ENCODE measurements around the gene SLC9A8. TPM values are rescaled to one million over a fixed set of nuclear protein-coding genes. Genes with fewer than 3 reads are reported as not detected.

SLC9A8 gene
- total RNA-seq, 4 donors from 2014 or later: 9.0 to 31.0 (median 16.6) TPM

DNA sequence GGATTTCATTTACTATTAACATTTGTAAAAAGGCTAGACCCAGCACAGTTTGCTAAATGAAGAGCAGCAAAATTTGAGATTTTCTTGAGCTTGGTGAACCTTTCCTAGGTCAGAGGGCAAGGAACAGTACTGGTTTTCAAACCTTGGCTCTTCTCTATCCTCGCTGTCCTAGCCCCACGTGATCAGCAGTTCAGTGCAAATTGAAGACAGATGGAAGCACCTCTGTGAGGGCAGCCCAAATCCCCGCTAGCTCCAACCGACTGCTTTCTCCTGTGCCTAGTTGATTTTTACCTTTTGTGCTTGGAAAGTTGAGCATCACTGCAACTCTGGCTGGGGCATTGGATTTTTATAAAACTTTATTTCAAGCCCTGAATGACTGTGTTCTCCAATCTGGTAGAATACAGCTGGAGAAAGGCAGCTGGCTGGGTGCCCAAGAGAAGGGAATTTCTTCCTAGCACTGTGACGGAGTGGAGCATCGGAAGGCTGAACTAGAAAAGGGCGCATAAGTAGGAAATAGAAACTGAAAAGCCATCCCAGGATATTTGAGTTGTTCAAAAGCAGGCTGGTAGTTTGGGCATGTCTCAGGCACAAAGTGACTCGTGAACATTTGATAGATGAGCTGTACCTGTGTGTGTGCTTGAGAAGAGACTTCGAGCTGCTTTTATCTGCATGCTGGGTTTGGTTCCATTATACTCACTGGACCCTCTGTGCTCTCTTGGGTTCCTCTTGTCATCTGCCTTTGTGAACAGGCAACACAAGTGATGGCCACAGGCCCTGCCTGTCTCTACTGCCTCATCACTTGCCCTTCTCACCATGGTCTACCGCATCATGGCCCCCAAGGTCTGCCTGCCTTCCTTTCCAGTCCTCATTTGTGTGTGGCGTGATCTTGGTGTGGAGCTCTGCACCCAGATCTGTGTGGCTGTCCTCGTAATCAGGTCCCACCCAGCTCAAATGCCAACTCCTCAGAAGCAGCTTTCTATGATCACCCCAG, 125.8 kb downstream of the SLC9A8 start:
- H3K27me3 ChIP-seq: no peaks in the 10 kb centered on the region
- H3K9me3 ChIP-seq: no peaks in the 10 kb centered on the region
- peaks cover 20 to 48% (median 30%) of the 10 kb centered on the region in 4 donors for H3K4me1 ChIP-seq
- WGBS, 2 donors (ENCODE audit: low coverage in 1 of 2): 53 to 54% methylated on average over 9 to 12 of the region's 12 CpGs
- peaks cover 0 to 21% (median 8%) of the 10 kb centered on the region in 4 donors for H3K36me3 ChIP-seq
- intact Hi-C loops (cut with DNase I; ENCODE audit: low total_unique reads) (no loop called here), in situ Hi-C loops (cut with MboI; ENCODE audit: low pct_ligation_motif_present in 1 of 4, low pct_unique_long_range_greater_than_20kb in 1 of 4, low sequenced_read_pairs in 3 of 4) (no loop called here)
- DNase-seq: peak; percentile 57
- peak overlapping the region in 2 of 4 donors; percentile 76 to 98 for H3K4me3 ChIP-seq
- peak overlapping the region; percentile 92 to 97 (median 96) for H3K27ac ChIP-seq
- TF ChIP-seq POLR2A (IDR thresholded peaks at IDR 0.05) (no peak), EP300 (IDR thresholded peaks at IDR 0.05; ENCODE audit: low read depth) (no peak), POLR2AphosphoS5 (IDR thresholded peaks at IDR 0.05) (no peak)
- TF ChIP-seq, protein P1, sequence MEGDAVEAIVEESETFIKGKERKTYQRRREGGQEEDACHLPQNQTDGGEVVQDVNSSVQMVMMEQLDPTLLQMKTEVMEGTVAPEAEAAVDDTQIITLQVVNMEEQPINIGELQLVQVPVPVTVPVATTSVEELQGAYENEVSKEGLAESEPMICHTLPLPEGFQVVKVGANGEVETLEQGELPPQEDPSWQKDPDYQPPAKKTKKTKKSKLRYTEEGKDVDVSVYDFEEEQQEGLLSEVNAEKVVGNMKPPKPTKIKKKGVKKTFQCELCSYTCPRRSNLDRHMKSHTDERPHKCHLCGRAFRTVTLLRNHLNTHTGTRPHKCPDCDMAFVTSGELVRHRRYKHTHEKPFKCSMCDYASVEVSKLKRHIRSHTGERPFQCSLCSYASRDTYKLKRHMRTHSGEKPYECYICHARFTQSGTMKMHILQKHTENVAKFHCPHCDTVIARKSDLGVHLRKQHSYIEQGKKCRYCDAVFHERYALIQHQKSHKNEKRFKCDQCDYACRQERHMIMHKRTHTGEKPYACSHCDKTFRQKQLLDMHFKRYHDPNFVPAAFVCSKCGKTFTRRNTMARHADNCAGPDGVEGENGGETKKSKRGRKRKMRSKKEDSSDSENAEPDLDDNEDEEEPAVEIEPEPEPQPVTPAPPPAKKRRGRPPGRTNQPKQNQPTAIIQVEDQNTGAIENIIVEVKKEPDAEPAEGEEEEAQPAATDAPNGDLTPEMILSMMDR (IDR thresholded peaks at IDR 0.05): no peak

DNA sequence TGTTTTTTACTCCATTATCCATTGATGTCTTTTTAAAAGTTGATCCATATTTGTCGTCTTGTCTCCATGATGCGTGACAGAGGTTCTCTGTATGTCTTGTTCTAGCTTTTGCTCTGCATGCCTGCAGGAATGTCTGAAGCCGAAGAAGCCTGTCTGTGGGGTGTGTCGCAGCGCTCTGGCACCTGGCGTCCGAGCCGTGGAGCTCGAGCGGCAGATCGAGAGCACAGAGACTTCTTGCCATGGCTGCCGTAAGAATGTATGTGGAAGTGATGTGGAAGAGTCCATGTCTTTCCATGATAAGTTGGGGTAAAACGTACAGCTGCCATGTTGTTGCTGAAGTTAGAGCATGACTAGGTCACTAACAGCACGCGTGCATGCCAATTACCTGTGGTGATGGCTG, 128.8 kb downstream of the SLC9A8 start:
- no peaks in the 10 kb centered on the region for H3K9me3 ChIP-seq
- H3K27ac ChIP-seq: no peak overlapping the region
- no peak for TF ChIP-seq EP300 (IDR thresholded peaks at IDR 0.05; ENCODE audit: low read depth)
- no peak for TF ChIP-seq POLR2A (IDR thresholded peaks at IDR 0.05)
- TF ChIP-seq POLR2AphosphoS5 (IDR thresholded peaks at IDR 0.05): no peak
- TF ChIP-seq, protein P1 (IDR thresholded peaks at IDR 0.05): no peak
- peaks cover 22 to 44% (median 26%) of the 10 kb centered on the region in 4 donors for H3K4me1 ChIP-seq
- no peak for DNase-seq
- in situ Hi-C loops (cut with MboI; ENCODE audit: low pct_ligation_motif_present in 1 of 4, low pct_unique_long_range_greater_than_20kb in 1 of 4, low sequenced_read_pairs in 3 of 4): no loop called here
- intact Hi-C loops (cut with DNase I; ENCODE audit: low total_unique reads): no loop called here
- 92 to 95% methylated on average over 2 to 15 of the region's 15 CpGs for WGBS, 2 donors (ENCODE audit: low coverage in 1 of 2)
- no peaks in the 10 kb centered on the region for H3K27me3 ChIP-seq
- H3K36me3 ChIP-seq: peaks cover 0 to 39% (median 19%) of the 10 kb centered on the region in 4 donors
- no peak overlapping the region for H3K4me3 ChIP-seq

Small RNA genes within 50 kb of the gene (small RNA-seq; reads per million reads assigned to genes)
- gene RF00017: 0 reads per million in 4 donors
- gene RF00019: 0 reads per million in 4 donors
- gene RNU6-919P: 0 reads per million in 4 donors

Other genes starting within 250 kb of the SLC9A8 start
- gene PTGIS, start 244.7 kb upstream of the SLC9A8 start, total RNA-seq: 10 to 100 TPM in 3 of 4 donors, 1 to 10 TPM in 1; 9.4 to 22.3 (median 15.6) TPM
- 10 to 100 TPM; 22.3 to 43.2 (median 29.4) TPM for gene B4GALT5, start 99.0 kb upstream of the SLC9A8 start, total RNA-seq
- gene SPATA2, start 102.7 kb downstream of the SLC9A8 start, total RNA-seq: 10 to 100 TPM in 3 of 4 donors, 1 to 10 TPM in 1; 4.0 to 40.0 (median 17.2) TPM
- gene RNF114, start 123.6 kb downstream of the SLC9A8 start, total RNA-seq: 100 to 1,000 TPM; 108 to 271 (median 217) TPM
- gene SNAI1, start 170.2 kb downstream of the SLC9A8 start, total RNA-seq: under 1 TPM in 3 of 4 donors, not detected in 1; 0.32 to 0.41 (median 0.40) TPM